ENCODE measurements around the gene ENDOU.
"Not testable (repeated sequence)": the region's sequence is repeated elsewhere in the genome, so short reads cannot be mapped to it uniquely, and the experiment has no call there.

ENDOU gene

GRCh38 chr12:47679785-47680184 is 45.5 kb downstream of the ENDOU start:
- TF ChIP-seq CTCF (IDR thresholded peaks at IDR 0.05), result no peak
- no peak for TF ChIP-seq ZFX (IDR thresholded peaks at IDR 0.05; ENCODE audit: borderline replicate concordance)
- no peak overlapping the region for H3K27ac ChIP-seq

- no peak overlapping the region for H3K27ac ChIP-seq
- TF ChIP-seq CTCF (IDR thresholded peaks at IDR 0.05) (no peak), ZFX (IDR thresholded peaks at IDR 0.05; ENCODE audit: borderline replicate concordance) (no peak)
Observed at GRCh38 chr12:47672068-47672467, 53.2 kb downstream of the ENDOU start.

GRCh38 chr12:47667935-47668334 is 57.4 kb downstream of the ENDOU start:
- H3K27ac ChIP-seq, result not testable (repeated sequence)
